A549 (cell line): ENCODE data around the gene LMX1B. TPM values are rescaled to one million over a fixed set of nuclear protein-coding genes. Genes with fewer than 3 reads are reported as not detected.
"Not testable (repeated sequence)": the region's sequence is repeated elsewhere in the genome, so short reads cannot be mapped to it uniquely, and the experiment has no call there.

Experiments used
- ATAC-seq, 2 experiments: fragments of 200-7000 bp in 1 of 2; fragments of >200 bp in 1 of 2; cut with Nextera tagmentation in 1 of 2; cut with Tn5 transposase in 1 of 2; 3 replicates each; pipeline versions ENCODE4 v1.8.0 to v1.9.1; 2018 to 2020; ENCODE audit warnings: mild to moderate bottlenecking in 1 of 2, moderate library complexity in 1 of 2
- CTCF ChIA-PET: fragments of 300-600 bp; sonication (Branson Sonifier 250); formaldehyde crosslinking; extraction: SDS; loops from one replicate; lab custom pipeline; 2021; ENCODE audit warnings: antibody characterized with exemption, inconsistent platforms; lab: Yijun Ruan, JAX
- POLR2A ChIA-PET: fragments of 350-600 bp; formaldehyde crosslinking; extraction: SDS; loops from one replicate; lab custom pipeline; 2021; ENCODE audit warnings: antibody characterized with exemption, inconsistent platforms; lab: Yijun Ruan, JAX
- DNase-seq, 2 experiments: peaks; one replicate each; pipeline versions ENCODE4 v3.0.0 to v3.0.0-alpha.2; 2011 to 2016; ENCODE audit warnings: low read depth in 1 of 2, low spot score in 1 of 2
- FAIRE-seq: peaks from 2 replicates; lab custom pipeline; 2011; peaks lifted over from hg19 to GRCh38; lab: Jason Lieb, UNC
- H3K27ac ChIP-seq, 2 experiments: fragments of >200 bp; sonication (Bioruptor Twin); formaldehyde crosslinking; 3 replicates each; pipeline ENCODE4 v1.5.1; 2016 to 2017
- H3K4me1 ChIP-seq: fragments of >200 bp; sonication (Bioruptor Twin); formaldehyde crosslinking; 3 replicates; pipeline ENCODE4 v1.6.1; 2016
- H3K4me2 ChIP-seq: fragments of >200 bp; sonication (Bioruptor Twin); formaldehyde crosslinking; 3 replicates; pipeline ENCODE4 v1.6.1; 2016
- H3K4me3 ChIP-seq: fragments of >200 bp; sonication (Bioruptor Twin); formaldehyde crosslinking; 3 replicates; pipeline ENCODE4 v1.5.1; 2016
- H3K9me3 ChIP-seq: fragments of >200 bp; sonication (Bioruptor Twin); formaldehyde crosslinking; 3 replicates; pipeline ENCODE4 v1.6.1; 2016
- BHLHE40 ChIP-seq: IDR thresholded peaks from 2 replicates; pipeline ENCODE4 v1.6.1; 2012; ENCODE audit warnings: low read depth, low read length, inconsistent platforms
- CHD2 ChIP-seq: fragments of 150-350 bp; IDR thresholded peaks from 2 replicates; pipeline ENCODE4 v1.6.1; 2014; ENCODE audit warnings: low read length; ENCODE audit not compliant: partially characterized antibody
- CHD4 ChIP-seq: fragments of 200-600 bp; sonication (generic); IDR thresholded peaks from 2 replicates; pipeline ENCODE4 v1.6.1; 2016; ENCODE audit warnings: antibody characterized with exemption, mild to moderate bottlenecking, borderline replicate concordance
- EHMT2 ChIP-seq: fragments of 200-600 bp; sonication (generic); IDR thresholded peaks from 2 replicates; pipeline ENCODE4 v1.6.1; 2016; ENCODE audit warnings: antibody characterized with exemption, low read depth, mild to moderate bottlenecking, moderate library complexity
- FOXS1 ChIP-seq: fragments of 250-450 bp; sonication (Bioruptor Pico); IDR thresholded peaks from 2 replicates; pipeline ENCODE4 v1.5.0; 2020; ENCODE audit warnings: mild to moderate bottlenecking, moderate library complexity
- HDAC2 ChIP-seq: fragments of 200-600 bp; sonication (generic); IDR thresholded peaks from 2 replicates; pipeline ENCODE4 v1.6.1; 2016
- HEYL ChIP-seq: fragments of 250-450 bp; sonication (Bioruptor Pico); IDR thresholded peaks from 2 replicates; pipeline ENCODE4 v1.8.0; 2021; ENCODE audit warnings: mild to moderate bottlenecking, moderate library complexity
- HOXB13 ChIP-seq: fragments of 250-450 bp; sonication (Bioruptor Pico); IDR thresholded peaks from 2 replicates; pipeline ENCODE4 v1.5.0; 2020; ENCODE audit warnings: low read depth, mild to moderate bottlenecking, moderate library complexity
- HOXB5 ChIP-seq: fragments of 250-450 bp; sonication (Bioruptor Pico); IDR thresholded peaks from 2 replicates; pipeline ENCODE4 v1.5.0; 2020; ENCODE audit warnings: mild to moderate bottlenecking, moderate library complexity
- JUNB ChIP-seq: fragments of >200 bp; sonication (Bioruptor Twin); formaldehyde crosslinking; IDR thresholded peaks from 2 replicates; pipeline ENCODE4 v1.6.1; 2016
- KDM1A ChIP-seq: fragments of 200-600 bp; sonication (generic); IDR thresholded peaks from 2 replicates; pipeline ENCODE4 v1.6.1; 2016; ENCODE audit warnings: low read depth, mild to moderate bottlenecking
- MAFK ChIP-seq: fragments of 450-650 bp; IDR thresholded peaks from 2 replicates; pipeline ENCODE4 v1.6.1; 2014; ENCODE audit not compliant: partially characterized antibody
- PHF8 ChIP-seq: fragments of 200-600 bp; sonication (generic); IDR thresholded peaks from 2 replicates; pipeline ENCODE4 v1.6.1; 2016; ENCODE audit warnings: low read depth, mild to moderate bottlenecking, antibody characterized with exemption, moderate library complexity, borderline replicate concordance
- POLR2A ChIP-seq: IDR thresholded peaks from 2 replicates; pipeline ENCODE4 v1.6.1; 2012; ENCODE audit warnings: mild to moderate bottlenecking, low read length
- POLR2AphosphoS2 ChIP-seq: conservative IDR thresholded peaks from 2 replicates; pipeline ENCODE4 v1.6.1; 2012; ENCODE audit warnings: low read length, improper control_type of control experiment, inconsistent platforms
- REST ChIP-seq: fragments of 200-600 bp; sonication (generic); IDR thresholded peaks from 2 replicates; pipeline ENCODE4 v1.6.1; 2016; ENCODE audit warnings: antibody characterized with exemption, mild to moderate bottlenecking, moderate library complexity
- ZC3H11A ChIP-seq: fragments of 450-650 bp; IDR thresholded peaks from 2 replicates; pipeline ENCODE4 v1.6.1; 2014; ENCODE audit warnings: antibody characterized with exemption, mild to moderate bottlenecking
- ZFP36 ChIP-seq: fragments of 450-650 bp; IDR thresholded peaks from 2 replicates; pipeline ENCODE4 v1.6.1; 2014; ENCODE audit warnings: borderline replicate concordance; ENCODE audit not compliant: partially characterized antibody
- ZSCAN20 ChIP-seq: fragments of 250-450 bp; sonication (Bioruptor Pico); IDR thresholded peaks from 2 replicates; pipeline ENCODE4 v1.8.0; 2022; ENCODE audit warnings: mild to moderate bottlenecking, moderate library complexity
- WGBS: methylation state at CpG from one replicate; pipeline ENCODE4 v1.1.6; 2017; ENCODE audit errors: missing lambda C conversion rate; 5-methylcytosine and 5-hydroxymethylcytosine counted together
- polyA plus RNA-seq, 4 experiments: library from polyadenylated mRNA; depleted of rRNA in 3 of 4; stranded (reverse); fragments of >200 nt; fragmentation: RNase III in 1 of 4; extraction: RNeasy Plus Mini Kit Qiagen cat#74134 plus additional on column Dnase treatment in 1 of 4; gene quantifications; 2 replicates in 3 of 4; 3 replicates in 1 of 4; pipeline ENCODE4 v1.2.3, GENCODE V29; 2011 to 2017
- TF ChIP-seq, protein P1 (sequence below): IDR thresholded peaks from 2 replicates; pipeline ENCODE4 v1.6.1; 2012
- TF ChIP-seq, protein P2 (sequence below): IDR thresholded peaks from 2 replicates; pipeline ENCODE4 v1.6.1; 2012; ENCODE audit warnings: low read depth, borderline replicate concordance
- TF ChIP-seq, protein P3 (sequence below): fragments of 250-450 bp; sonication (Bioruptor Pico); IDR thresholded peaks from 2 replicates; pipeline ENCODE4 v1.5.0; 2021; ENCODE audit warnings: mild to moderate bottlenecking, moderate library complexity, borderline replicate concordance

Gene LMX1B
- polyA plus RNA-seq, 2 of the 4 experiments (the other 2 are of a cell fraction) = 0.41 to 0.56 TPM

DNA sequence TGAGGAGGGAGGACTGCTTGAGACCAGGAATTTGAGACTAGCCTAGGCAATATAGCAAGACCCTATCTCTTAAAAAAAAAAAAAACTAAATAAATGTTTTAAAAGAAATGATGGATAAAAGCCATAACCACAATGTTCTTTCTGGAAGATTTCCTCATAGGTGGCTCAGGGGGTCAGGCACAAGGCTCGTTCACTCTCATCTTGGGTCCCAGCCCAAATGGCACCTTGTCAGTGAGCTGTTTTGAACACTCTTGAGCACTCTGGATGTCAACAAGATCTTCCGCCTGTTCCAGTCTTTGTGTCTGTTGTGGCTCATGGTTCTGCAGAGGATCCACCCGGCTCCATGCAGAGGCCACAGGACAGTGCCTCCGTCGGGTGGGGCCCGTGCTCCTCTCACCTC is 35.7 kb upstream of the LMX1B start:
- ATAC-seq = no peak
- Histone ChIP-seq H3K4me2 (no peak overlapping the region), H3K27ac (no peak overlapping the region), H3K9me3 (no peaks in the 10 kb centered on the region), H3K4me1 (no peaks in the 10 kb centered on the region), H3K4me3 (no peak overlapping the region)
- TF ChIP-seq KDM1A (no peak), HOXB5 (CRISPR knock-in tag) (no peak), JUNB (no peak), PHF8 (no peak), POLR2AphosphoS2 (no peak), POLR2A (no peak), ZSCAN20 (CRISPR knock-in tag) (no peak), HDAC2 (no peak), HOXB13 (CRISPR knock-in tag) (no peak), CHD4 (no peak), REST (no peak), FOXS1 (CRISPR knock-in tag) (no peak), CHD2 (no peak), HEYL (CRISPR knock-in tag) (no peak), ZFP36 (no peak)
- TF ChIP-seq, protein P1, sequence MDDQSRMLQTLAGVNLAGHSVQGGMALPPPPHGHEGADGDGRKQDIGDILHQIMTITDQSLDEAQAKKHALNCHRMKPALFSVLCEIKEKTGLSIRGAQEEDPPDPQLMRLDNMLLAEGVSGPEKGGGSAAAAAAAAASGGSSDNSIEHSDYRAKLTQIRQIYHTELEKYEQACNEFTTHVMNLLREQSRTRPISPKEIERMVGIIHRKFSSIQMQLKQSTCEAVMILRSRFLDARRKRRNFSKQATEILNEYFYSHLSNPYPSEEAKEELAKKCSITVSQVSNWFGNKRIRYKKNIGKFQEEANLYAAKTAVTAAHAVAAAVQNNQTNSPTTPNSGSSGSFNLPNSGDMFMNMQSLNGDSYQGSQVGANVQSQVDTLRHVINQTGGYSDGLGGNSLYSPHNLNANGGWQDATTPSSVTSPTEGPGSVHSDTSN = no peak
- TF ChIP-seq, protein P2, sequence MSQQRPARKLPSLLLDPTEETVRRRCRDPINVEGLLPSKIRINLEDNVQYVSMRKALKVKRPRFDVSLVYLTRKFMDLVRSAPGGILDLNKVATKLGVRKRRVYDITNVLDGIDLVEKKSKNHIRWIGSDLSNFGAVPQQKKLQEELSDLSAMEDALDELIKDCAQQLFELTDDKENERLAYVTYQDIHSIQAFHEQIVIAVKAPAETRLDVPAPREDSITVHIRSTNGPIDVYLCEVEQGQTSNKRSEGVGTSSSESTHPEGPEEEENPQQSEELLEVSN = no peak
- no peak for DNase-seq
- FAIRE-seq = no peak
- 53% methylated on average over 5 of the region's 6 CpGs for WGBS
- CTCF ChIA-PET = interaction anchor here (1.3 to 3.8 kb wide), 3 partner anchors 11 to 112 kb away, joined by 3 to 18 read pairs (median 8); no protein-coding TSS in a partner anchor
- POLR2A ChIA-PET = no interaction called here

- ATAC-seq, FAIRE-seq, H3K4me1 ChIP-seq: not testable (repeated sequence)
- peak; percentile 59 for TF ChIP-seq ZC3H11A
- TF ChIP-seq, all 56 proteins: peak for 1; not testable (repeated sequence) for 55
- DNase-seq, POLR2A ChIA-PET, H3K4me3 ChIP-seq, H3K4me2 ChIP-seq, H3K27ac ChIP-seq, H3K9me3 ChIP-seq: not testable (repeated sequence)
- WGBS = 76% methylated on average over 5 of the region's 5 CpGs
- CTCF ChIA-PET = interaction anchor here (0.6 to 3.8 kb wide), 3 partner anchors 20 to 97 kb away, joined by 3 to 18 read pairs (median 3); no protein-coding TSS in a partner anchor
Observed at GRCh38 chr9:126580319-126580718, 33.4 kb upstream of the LMX1B start.

DNA sequence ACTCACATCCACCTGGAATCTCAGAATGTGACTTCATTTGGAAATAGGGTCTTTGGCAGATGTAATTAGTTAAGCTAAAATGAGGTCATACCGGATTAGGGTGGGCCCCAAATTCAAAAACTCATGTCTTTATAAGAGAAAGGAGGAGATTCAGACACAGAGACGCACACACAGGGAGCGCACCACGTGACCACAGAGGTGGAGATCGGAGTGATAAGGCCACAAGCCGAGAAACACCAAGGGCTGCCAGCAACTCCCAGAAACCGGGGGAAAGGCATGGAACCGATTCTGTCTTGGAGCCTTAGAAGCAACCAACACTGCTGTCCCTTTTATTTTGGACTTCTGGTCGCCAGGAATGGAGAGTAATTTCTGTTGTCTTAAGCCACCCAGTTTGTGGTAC is 31.8 kb upstream of the LMX1B start:
- Histone ChIP-seq H3K4me3 (no peak overlapping the region), H3K9me3 (no peaks in the 10 kb centered on the region), H3K4me2 (no peak overlapping the region), H3K27ac (no peak overlapping the region), H3K4me1 (no peaks in the 10 kb centered on the region)
- FAIRE-seq (no peak), ATAC-seq (no peak), DNase-seq (no peak)
- ChIA-PET CTCF (no interaction called here), POLR2A (no interaction called here)
- 57% methylated on average over 9 of the region's 9 CpGs for WGBS
- TF ChIP-seq KDM1A (no peak), REST (no peak), HOXB13 (CRISPR knock-in tag) (no peak), EHMT2 (no peak), HOXB5 (CRISPR knock-in tag) (no peak), MAFK (no peak), BHLHE40 (no peak)
- TF ChIP-seq, protein P3, sequence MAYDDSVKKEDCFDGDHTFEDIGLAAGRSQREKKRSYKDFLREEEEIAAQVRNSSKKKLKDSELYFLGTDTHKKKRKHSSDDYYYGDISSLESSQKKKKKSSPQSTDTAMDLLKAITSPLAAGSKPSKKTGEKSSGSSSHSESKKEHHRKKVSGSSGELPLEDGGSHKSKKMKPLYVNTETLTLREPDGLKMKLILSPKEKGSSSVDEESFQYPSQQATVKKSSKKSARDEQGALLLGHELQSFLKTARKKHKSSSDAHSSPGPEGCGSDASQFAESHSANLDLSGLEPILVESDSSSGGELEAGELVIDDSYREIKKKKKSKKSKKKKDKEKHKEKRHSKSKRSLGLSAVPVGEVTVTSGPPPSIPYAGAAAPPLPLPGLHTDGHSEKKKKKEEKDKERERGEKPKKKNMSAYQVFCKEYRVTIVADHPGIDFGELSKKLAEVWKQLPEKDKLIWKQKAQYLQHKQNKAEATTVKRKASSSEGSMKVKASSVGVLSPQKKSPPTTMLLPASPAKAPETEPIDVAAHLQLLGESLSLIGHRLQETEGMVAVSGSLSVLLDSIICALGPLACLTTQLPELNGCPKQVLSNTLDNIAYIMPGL (CRISPR knock-in tag) = no peak
